Right lobe of liver (tissue), 4 donors: ENCODE results near the gene ATAD1.

Experiments used
- CTCF ChIP-seq, 4 donors: fragments of 200-600 bp in 3 of 4; fragments of 450-650 bp in 1 of 4; IDR thresholded peaks; one replicate each; pipeline versions ENCODE4 v1.5.1 to v1.8.0; 2016 to 2022; ENCODE audit warnings: antibody characterized with exemption in 4 of 4, mild to moderate bottlenecking in 2 of 4
- POLR2A ChIP-seq: fragments of 450-650 bp; IDR thresholded peaks from one replicate; pipeline ENCODE4 v1.6.1; 2017; ENCODE audit warnings: antibody characterized with exemption, mild to moderate bottlenecking
- donor health status: DM: no; HTN: no; CAD: no.
- donor health status: DM: no; HTN: no; CAD: no.
- donor health status: DM: no; HTN: yes; CAD: no.

GRCh38 chr10:87860816-87861403 is 42.9 kb upstream of the ATAD1 start:
- TF ChIP-seq POLR2A (no peak), CTCF (IDR thresholded peaks at IDR 0.05) (no peak)
